ENCODE measurements around the gene ATP10D. TPM values are rescaled to one million over a fixed set of nuclear protein-coding genes. Genes with fewer than 3 reads are reported as not detected.

The ATP10D gene
- total and polyA plus RNA-seq, 9 of the 15 experiments (the other 6 are each of a cell fraction or from before 2014, with no cell fraction given) = 0.10 to 0.36 (median 0.19) TPM; not detected in 1

DNA sequence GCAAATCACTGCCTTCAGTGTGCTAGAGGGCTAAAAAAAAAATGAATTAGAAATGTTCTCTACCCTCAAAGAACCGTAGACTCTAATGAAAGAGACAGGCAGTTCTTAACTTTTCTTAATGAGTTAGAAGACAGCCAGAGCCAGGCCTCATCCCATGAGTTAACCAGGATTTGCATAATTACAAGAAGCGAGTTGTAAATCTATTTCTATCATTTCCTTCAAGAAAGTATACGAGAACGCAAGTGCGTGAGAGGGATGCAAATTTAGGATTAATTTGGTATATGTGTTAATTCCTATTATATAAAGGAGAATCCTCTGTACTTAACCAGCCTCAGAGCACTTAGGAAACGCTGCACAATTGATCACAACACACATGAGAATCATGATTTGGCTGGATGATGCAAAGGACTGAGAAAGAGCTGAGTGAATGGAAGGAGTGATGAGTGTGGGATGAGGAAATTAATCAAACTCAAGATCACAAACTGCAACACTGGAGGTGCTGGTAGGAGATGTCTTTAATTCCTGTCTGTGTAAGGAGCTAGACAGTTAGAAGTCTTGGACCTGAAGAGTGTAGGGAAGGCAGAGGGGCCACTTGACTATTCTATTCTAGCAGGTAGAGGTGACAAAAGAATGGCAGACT is 157.2 kb downstream of the ATP10D start:
- H2AFZ ChIP-seq (ENCODE audit: low read depth, low read length) = no peak overlapping the region
- no peaks in the 10 kb centered on the region for H3K27me3 ChIP-seq (ENCODE audit: control insufficient read depth in 2 of 2, insufficient read depth in 2 of 2, low read length in 2 of 2)
- FAIRE-seq (no peak), DNase-seq (ENCODE audit: extremely low read depth in 1 of 4, low spot score in 3 of 4) (no peak), ATAC-seq (no peak)
- WGBS (ENCODE audit: insufficient coverage, low coverage, missing lambda C conversion rate) = 0% methylated on average over 6 of the region's 6 CpGs
- BruUV-seq (replicated peaks) = no TSS peak
- no peak overlapping the region for H3K4me3 ChIP-seq
- H3K9ac ChIP-seq (ENCODE audit: insufficient read depth in 1 of 2, low read depth in 2 of 2, low read length in 2 of 2) = no peak overlapping the region
- intact Hi-C loops (cut with micrococcal nuclease) (no loop called here), in situ Hi-C loops (cut with MboI) (no loop called here)
- no peaks in the 10 kb centered on the region for H3K9me1 ChIP-seq (ENCODE audit: control insufficient read depth, insufficient read depth, low read length)
- H3K4me2 ChIP-seq (ENCODE audit: insufficient read depth, low read length) = no peak overlapping the region
- CTCF ChIA-PET (ENCODE audit: low intra/inter-chr PET ratio) = no interaction called here
- H3K9me3 ChIP-seq (replicated peaks; ENCODE audit: control insufficient read depth, insufficient read depth, low read depth, low read length) = no peaks in the 10 kb centered on the region
- no peak overlapping the region for H3K27ac ChIP-seq (ENCODE audit: extremely low read depth, low read depth, low read length)
- TF ChIP-seq CCNT2 (IDR thresholded peaks at IDR 0.05; ENCODE audit: borderline replicate concordance, extremely low read depth, insufficient read length, low read depth, low read length) = no peak
- no peak for TF ChIP-seq SMARCC2 (IDR thresholded peaks at IDR 0.05; ENCODE audit: low read depth)
- no peak for TF ChIP-seq ZNF282 (CRISPR knock-in tag; IDR thresholded peaks at IDR 0.05)
- no peak for TF ChIP-seq RBM22 (IDR thresholded peaks at IDR 0.05; ENCODE audit: low read depth, low read length, poor library complexity, severe bottlenecking)
- TF ChIP-seq, protein P1, sequence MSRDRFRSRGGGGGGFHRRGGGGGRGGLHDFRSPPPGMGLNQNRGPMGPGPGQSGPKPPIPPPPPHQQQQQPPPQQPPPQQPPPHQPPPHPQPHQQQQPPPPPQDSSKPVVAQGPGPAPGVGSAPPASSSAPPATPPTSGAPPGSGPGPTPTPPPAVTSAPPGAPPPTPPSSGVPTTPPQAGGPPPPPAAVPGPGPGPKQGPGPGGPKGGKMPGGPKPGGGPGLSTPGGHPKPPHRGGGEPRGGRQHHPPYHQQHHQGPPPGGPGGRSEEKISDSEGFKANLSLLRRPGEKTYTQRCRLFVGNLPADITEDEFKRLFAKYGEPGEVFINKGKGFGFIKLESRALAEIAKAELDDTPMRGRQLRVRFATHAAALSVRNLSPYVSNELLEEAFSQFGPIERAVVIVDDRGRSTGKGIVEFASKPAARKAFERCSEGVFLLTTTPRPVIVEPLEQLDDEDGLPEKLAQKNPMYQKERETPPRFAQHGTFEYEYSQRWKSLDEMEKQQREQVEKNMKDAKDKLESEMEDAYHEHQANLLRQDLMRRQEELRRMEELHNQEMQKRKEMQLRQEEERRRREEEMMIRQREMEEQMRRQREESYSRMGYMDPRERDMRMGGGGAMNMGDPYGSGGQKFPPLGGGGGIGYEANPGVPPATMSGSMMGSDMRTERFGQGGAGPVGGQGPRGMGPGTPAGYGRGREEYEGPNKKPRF (IDR thresholded peaks at IDR 0.05; ENCODE audit: low read depth, low read length) = no peak
- TF ChIP-seq, protein P2, sequence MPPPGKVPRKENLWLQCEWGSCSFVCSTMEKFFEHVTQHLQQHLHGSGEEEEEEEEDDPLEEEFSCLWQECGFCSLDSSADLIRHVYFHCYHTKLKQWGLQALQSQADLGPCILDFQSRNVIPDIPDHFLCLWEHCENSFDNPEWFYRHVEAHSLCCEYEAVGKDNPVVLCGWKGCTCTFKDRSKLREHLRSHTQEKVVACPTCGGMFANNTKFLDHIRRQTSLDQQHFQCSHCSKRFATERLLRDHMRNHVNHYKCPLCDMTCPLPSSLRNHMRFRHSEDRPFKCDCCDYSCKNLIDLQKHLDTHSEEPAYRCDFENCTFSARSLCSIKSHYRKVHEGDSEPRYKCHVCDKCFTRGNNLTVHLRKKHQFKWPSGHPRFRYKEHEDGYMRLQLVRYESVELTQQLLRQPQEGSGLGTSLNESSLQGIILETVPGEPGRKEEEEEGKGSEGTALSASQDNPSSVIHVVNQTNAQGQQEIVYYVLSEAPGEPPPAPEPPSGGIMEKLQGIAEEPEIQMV (tag; conservative IDR thresholded peaks at IDR 0.05; ENCODE audit: low read depth) = no peak
- H3K79me2 ChIP-seq (ENCODE audit: control insufficient read depth, insufficient read depth, low read length) = no peaks in the 10 kb centered on the region
- POLR2A ChIA-PET = no interaction called here
- no peaks in the 10 kb centered on the region for H3K4me1 ChIP-seq (replicated peaks in 1 of 2; ENCODE audit: control insufficient read depth in 2 of 2, insufficient read depth in 2 of 2, low read length in 2 of 2)
- H3K36me3 ChIP-seq (ENCODE audit: control insufficient read depth, insufficient read depth, low read length) = no peaks in the 10 kb centered on the region
- no peaks in the 10 kb centered on the region for H4K20me1 ChIP-seq (replicated peaks; ENCODE audit: control insufficient read depth, insufficient read depth, low read length)

Other genes with a start within 250 kb of the ATP10D start
- gene COMMD8, start 21.6 kb upstream of the ATP10D start, total RNA-seq (2014; rRNA removed) = 7.6 and 11.2 TPM in 2 replicates
- gene COMMD8, start 21.6 kb upstream of the ATP10D start, total RNA-seq (2014; rRNA removed; fragmentation: Illumina TruSeq; extraction: Trizol) = 17.2 and 20.0 TPM in 2 replicates
- 12.3 and 13.1 TPM in 2 replicates for gene COMMD8, start 21.6 kb upstream of the ATP10D start, total RNA-seq (2015; rRNA removed; fragmentation: Illumina TruSeq; extraction: Trizol)
- gene COMMD8, start 21.6 kb upstream of the ATP10D start, total RNA-seq (2021) = 12.7 and 15.2 TPM in 2 replicates
- gene COMMD8, start 21.6 kb upstream of the ATP10D start, polyA plus RNA-seq (2011; rRNA removed) = 10.4 and 17.0 TPM in 2 replicates
- 7.3 and 8.8 TPM in 2 replicates for gene COMMD8, start 21.6 kb upstream of the ATP10D start, polyA plus RNA-seq (2014; fragmentation: Illumina TruSeq; extraction: Trizol)
- 10 to 100 TPM; 36.3 to 41.0 TPM for gene COMMD8, start 21.6 kb upstream of the ATP10D start, polyA plus RNA-seq (2014; fragmentation: Nextera tagmentation; extraction: Ambion mirVana)
- 11.2 and 11.9 TPM in 2 replicates for gene COMMD8, start 21.6 kb upstream of the ATP10D start, polyA plus RNA-seq (2014; rRNA removed)